HG02884 (cell line): ENCODE measurements around the gene TFPT.
A peak's percentile ranks its signal among the peaks of the same experiment; 100 is the strongest.

Experiments
- ATAC-seq: cut with Tn5 transposase; IDR thresholded peaks from one replicate; pipeline ENCODE4 v1.9.1; 2021; ENCODE audit warnings: mild to moderate bottlenecking, moderate library complexity; ENCODE audit not compliant: unreplicated experiment

TFPT gene

GRCh38 chr19:54115109-54116063 lies at the start of gene TFPT, which contains the start of gene PRPF31:
TFPT (minus strand) TSS chr19:54115657; CDS start chr19:54115269, 388 bp downstream.
PRPF31 (plus strand) TSS chr19:54115754; CDS start chr19:54118279, 2,525 bp downstream.
- peak; percentile 69 for ATAC-seq

GRCh38 chr19:54165222-54165621 lies 49.8 kb upstream of the TFPT start:
- ATAC-seq, result no peak

GRCh38 chr19:54164369-54165068 lies 49.1 kb upstream of the TFPT start:
- ATAC-seq, result no peak

- no peak for ATAC-seq
These were observed 47.4 kb upstream of the TFPT start for GRCh38 chr19:54162884-54163283.

GRCh38 chr19:54162241-54162805 lies 46.9 kb upstream of the TFPT start:
- no peak for ATAC-seq

GRCh38 chr19:54160854-54161253 lies 45.4 kb upstream of the TFPT start:
- no peak for ATAC-seq

GRCh38 chr19:54160182-54160811 lies 44.8 kb upstream of the TFPT start:
- no peak for ATAC-seq

- ATAC-seq, result peak; percentile 83
These were observed 44.1 kb upstream of the TFPT start, which contains the start of gene LENG1 for GRCh38 chr19:54159352-54160181. LENG1 (minus strand) TSS chr19:54159721; CDS start chr19:54159695, 26 bp downstream.

GRCh38 chr19:54158812-54159351 lies 43.4 kb upstream of the TFPT start:
- no peak for ATAC-seq

- no peak for ATAC-seq
These were observed 41.5 kb upstream of the TFPT start for GRCh38 chr19:54156953-54157352.

- no peak for ATAC-seq
These were observed 41.0 kb upstream of the TFPT start for GRCh38 chr19:54156490-54156889.

GRCh38 chr19:54155694-54156093 lies 40.2 kb upstream of the TFPT start:
- ATAC-seq, result no peak

- no peak for ATAC-seq
These were observed 39.3 kb upstream of the TFPT start for GRCh38 chr19:54154603-54155345.

GRCh38 chr19:54153731-54154326 lies 38.4 kb upstream of the TFPT start:
- no peak for ATAC-seq

- no peak for ATAC-seq
These were observed 37.5 kb upstream of the TFPT start for GRCh38 chr19:54152878-54153524.

- no peak for ATAC-seq
These were observed 36.8 kb upstream of the TFPT start for GRCh38 chr19:54152267-54152666.

GRCh38 chr19:54151362-54152035 lies 36.0 kb upstream of the TFPT start:
- no peak for ATAC-seq
